ENCODE results near the gene SLC40A1.

- TF ChIP-seq CTCF (IDR thresholded peaks at IDR 0.05), result no peak
- no peak for TF ChIP-seq POLR2A (IDR thresholded peaks at IDR 0.05)
Measured at GRCh38 chr2:189608170-189608569, 27.6 kb upstream of the SLC40A1 start.
